Panc1 (cell line): ENCODE measurements around the gene HOXA13.

ENCODE experiments used
- POLR2AphosphoS5 ChIP-seq: IDR thresholded peaks from 2 replicates; pipeline ENCODE4 v1.6.1; 2012; ENCODE audit warnings: mild to moderate bottlenecking, low read depth, low read length, moderate library complexity
- SIN3A ChIP-seq: IDR thresholded peaks from 2 replicates; pipeline ENCODE4 v1.6.1; 2012; ENCODE audit warnings: low read depth, mild to moderate bottlenecking, low read length, moderate library complexity, borderline replicate concordance; ENCODE audit not compliant: insufficient read depth
- TF ChIP-seq, protein P1 (sequence below): fragments of 450-650 bp; IDR thresholded peaks from 2 replicates; pipeline ENCODE4 v1.5.1; 2017; ENCODE audit warnings: mild to moderate bottlenecking
- TF ChIP-seq, protein P2 (sequence below), 2 experiments: IDR thresholded peaks; 2 replicates each; pipeline ENCODE4 v1.6.1; 2011 to 2012; ENCODE audit warnings: low read depth in 2 of 2, control low read depth in 1 of 2, low read length in 1 of 2, mild to moderate bottlenecking in 1 of 2, moderate library complexity in 1 of 2; ENCODE audit not compliant: insufficient read depth in 1 of 2

DNA sequence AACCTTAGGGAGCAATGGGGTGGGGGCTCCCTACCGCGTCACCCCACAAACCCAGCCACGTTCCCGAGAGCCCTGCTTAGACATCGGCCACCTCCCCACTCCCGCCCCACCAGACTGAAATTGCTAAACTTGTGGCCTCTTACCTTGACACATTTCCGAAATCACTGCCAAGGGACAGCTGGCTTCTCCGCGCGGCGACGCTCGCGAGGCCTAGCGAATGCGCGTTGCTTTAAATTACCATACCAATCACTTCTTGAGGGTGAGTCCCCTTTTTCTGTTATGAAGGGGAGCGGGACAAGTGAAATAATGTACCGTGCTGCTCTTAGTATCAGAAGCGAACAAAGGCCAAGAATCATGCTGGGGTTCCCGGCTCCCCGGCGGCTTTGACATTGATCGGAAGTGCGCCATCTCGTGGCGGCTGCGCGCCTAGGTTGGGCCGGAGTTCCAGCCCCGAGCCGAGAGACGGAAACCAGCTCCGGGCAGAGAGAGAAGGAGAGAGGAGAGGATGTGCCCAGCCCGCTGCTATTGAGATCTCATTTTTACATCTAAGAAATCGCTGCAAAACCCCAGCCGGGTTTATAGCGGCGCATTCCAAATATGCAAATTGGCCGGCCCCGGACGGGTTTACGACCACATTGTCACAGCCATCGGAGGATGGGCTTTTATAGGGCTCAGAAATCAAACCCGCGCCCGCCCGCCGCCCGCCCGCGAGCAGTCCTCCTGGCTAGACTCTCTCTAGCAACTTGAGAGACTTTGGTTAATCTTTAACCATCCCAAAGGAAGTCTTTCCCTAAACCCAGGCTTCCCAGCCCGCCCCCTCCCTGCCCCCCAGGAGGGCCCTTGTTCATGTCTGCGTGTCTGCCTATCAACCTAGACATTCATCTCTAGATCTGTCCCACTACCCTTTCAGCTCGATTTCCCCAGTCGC, 20.1 kb downstream of the HOXA13 start:
- TF ChIP-seq, protein P1, sequence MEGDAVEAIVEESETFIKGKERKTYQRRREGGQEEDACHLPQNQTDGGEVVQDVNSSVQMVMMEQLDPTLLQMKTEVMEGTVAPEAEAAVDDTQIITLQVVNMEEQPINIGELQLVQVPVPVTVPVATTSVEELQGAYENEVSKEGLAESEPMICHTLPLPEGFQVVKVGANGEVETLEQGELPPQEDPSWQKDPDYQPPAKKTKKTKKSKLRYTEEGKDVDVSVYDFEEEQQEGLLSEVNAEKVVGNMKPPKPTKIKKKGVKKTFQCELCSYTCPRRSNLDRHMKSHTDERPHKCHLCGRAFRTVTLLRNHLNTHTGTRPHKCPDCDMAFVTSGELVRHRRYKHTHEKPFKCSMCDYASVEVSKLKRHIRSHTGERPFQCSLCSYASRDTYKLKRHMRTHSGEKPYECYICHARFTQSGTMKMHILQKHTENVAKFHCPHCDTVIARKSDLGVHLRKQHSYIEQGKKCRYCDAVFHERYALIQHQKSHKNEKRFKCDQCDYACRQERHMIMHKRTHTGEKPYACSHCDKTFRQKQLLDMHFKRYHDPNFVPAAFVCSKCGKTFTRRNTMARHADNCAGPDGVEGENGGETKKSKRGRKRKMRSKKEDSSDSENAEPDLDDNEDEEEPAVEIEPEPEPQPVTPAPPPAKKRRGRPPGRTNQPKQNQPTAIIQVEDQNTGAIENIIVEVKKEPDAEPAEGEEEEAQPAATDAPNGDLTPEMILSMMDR: peak; percentile 99
- TF ChIP-seq POLR2AphosphoS5 (no peak), SIN3A (no peak)
- TF ChIP-seq, protein P2, sequence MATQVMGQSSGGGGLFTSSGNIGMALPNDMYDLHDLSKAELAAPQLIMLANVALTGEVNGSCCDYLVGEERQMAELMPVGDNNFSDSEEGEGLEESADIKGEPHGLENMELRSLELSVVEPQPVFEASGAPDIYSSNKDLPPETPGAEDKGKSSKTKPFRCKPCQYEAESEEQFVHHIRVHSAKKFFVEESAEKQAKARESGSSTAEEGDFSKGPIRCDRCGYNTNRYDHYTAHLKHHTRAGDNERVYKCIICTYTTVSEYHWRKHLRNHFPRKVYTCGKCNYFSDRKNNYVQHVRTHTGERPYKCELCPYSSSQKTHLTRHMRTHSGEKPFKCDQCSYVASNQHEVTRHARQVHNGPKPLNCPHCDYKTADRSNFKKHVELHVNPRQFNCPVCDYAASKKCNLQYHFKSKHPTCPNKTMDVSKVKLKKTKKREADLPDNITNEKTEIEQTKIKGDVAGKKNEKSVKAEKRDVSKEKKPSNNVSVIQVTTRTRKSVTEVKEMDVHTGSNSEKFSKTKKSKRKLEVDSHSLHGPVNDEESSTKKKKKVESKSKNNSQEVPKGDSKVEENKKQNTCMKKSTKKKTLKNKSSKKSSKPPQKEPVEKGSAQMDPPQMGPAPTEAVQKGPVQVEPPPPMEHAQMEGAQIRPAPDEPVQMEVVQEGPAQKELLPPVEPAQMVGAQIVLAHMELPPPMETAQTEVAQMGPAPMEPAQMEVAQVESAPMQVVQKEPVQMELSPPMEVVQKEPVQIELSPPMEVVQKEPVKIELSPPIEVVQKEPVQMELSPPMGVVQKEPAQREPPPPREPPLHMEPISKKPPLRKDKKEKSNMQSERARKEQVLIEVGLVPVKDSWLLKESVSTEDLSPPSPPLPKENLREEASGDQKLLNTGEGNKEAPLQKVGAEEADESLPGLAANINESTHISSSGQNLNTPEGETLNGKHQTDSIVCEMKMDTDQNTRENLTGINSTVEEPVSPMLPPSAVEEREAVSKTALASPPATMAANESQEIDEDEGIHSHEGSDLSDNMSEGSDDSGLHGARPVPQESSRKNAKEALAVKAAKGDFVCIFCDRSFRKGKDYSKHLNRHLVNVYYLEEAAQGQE (IDR thresholded peaks at IDR 0.05; ENCODE audit: insufficient read depth in 1 of 2, low read depth in 2 of 2, low read length in 1 of 2): no peak
